ENCODE data around the gene NAT9. TPM values are rescaled to one million over a fixed set of nuclear protein-coding genes. Genes with fewer than 3 reads are reported as not detected.

Gene NAT9
- 10 to 100 TPM; 37.2 to 74.4 (median 71.9) TPM for total RNA-seq
- total RNA-seq (2013), result 25.8 TPM
- total RNA-seq, result 18.3 to 83.8 (median 49.3) reads per million in 29 experiments

- peak within 1 kb of the TSS; percentile 30 for H3K27ac ChIP-seq (ENCODE audit: low read length)
- H3K36me3 Mint-ChIP-seq, result peaks cover 19% of the 10 kb centered on the region
- CTCF ChIA-PET, result interaction anchor here in 1 of 2 donors (0.5 to 1.7 kb wide), 11 partner anchors 14 to 219 kb away, joined by 3 to 11 read pairs (median 4); partner anchors contain the start of genes FDXR and RAB37
- POLR2A ChIA-PET, result interaction anchor here in 1 of 2 donors (0.6 to 1.0 kb wide), 4 partner anchors 27 to 743 kb away, joined by 3 to 6 read pairs (median 4); partner anchors contain the start of gene FDXR
- no peaks in the 10 kb centered on the region for H3K27me3 ChIP-seq (replicated peaks in 1 of 2; ENCODE audit: control insufficient read depth in 2 of 2, extremely low read depth in 1 of 2, insufficient read depth in 2 of 2, low read length in 1 of 2)
- H3K36me3 ChIP-seq (ENCODE audit: control insufficient read depth in 2 of 2, extremely low read depth in 1 of 2, insufficient read depth in 1 of 2, low read length in 1 of 2), result peaks cover 14 to 25% of the 10 kb centered on the region in 2 donors
- DNase-seq (peak; percentile 93 to 100 (median 97)), ATAC-seq (replicated peaks in 1 of 4) (peak; percentile 77 to 87 (median 82))
- peak within 1 kb of the TSS; percentile 96 to 99 (median 98) for H3K4me3 Mint-ChIP-seq
- under 1% methylated on average over 60 of the region's 64 CpGs for WGBS (ENCODE audit: insufficient coverage)
- H3K4me3 ChIP-seq (ENCODE audit: control insufficient read depth in 1 of 2, extremely low read depth in 1 of 2, low read length in 1 of 2), result peak within 1 kb of the TSS; percentile 70 to 75
- peaks cover 25 to 70% of the 10 kb centered on the region in 2 experiments for H3K4me1 ChIP-seq (ENCODE audit: control insufficient read depth in 1 of 2, extremely low read depth in 1 of 2, insufficient read depth in 2 of 2, low read length in 2 of 2)
- peak within 1 kb of the TSS; percentile 97 for H3K27ac Mint-ChIP-seq
- H3K9me3 Mint-ChIP-seq, result no peaks in the 10 kb centered on the region
- H3K9me3 ChIP-seq, result no peaks in the 10 kb centered on the region
- H3K4me1 Mint-ChIP-seq, result peaks cover 50 to 72% (median 66%) of the 10 kb centered on the region in 3 donors
- H3K27me3 Mint-ChIP-seq, result no peaks in the 10 kb centered on the region
Measured at GRCh38 chr17:74776044-74776962, at the start of gene NAT9. Gene NAT9 (minus strand): TSS chr17:74776345. CDS start chr17:74775698, 647 bp downstream.

- Histone ChIP-seq H3K9me3 (no peaks in the 10 kb centered on the region), H3K27ac (ENCODE audit: low read length) (no peak overlapping the region), H3K27me3 (replicated peaks in 1 of 2; ENCODE audit: control insufficient read depth in 2 of 2, extremely low read depth in 1 of 2, insufficient read depth in 2 of 2, low read length in 1 of 2) (peaks cover 0 to 3% of the 10 kb centered on the region in 2 experiments), H3K36me3 (ENCODE audit: control insufficient read depth in 2 of 2, extremely low read depth in 1 of 2, insufficient read depth in 1 of 2, low read length in 1 of 2) (peaks cover 23 to 55% of the 10 kb centered on the region in 2 donors), H3K4me1 (ENCODE audit: control insufficient read depth in 1 of 2, extremely low read depth in 1 of 2, insufficient read depth in 2 of 2, low read length in 2 of 2) (no peaks in the 10 kb centered on the region), H3K4me3 (ENCODE audit: control insufficient read depth in 1 of 2, extremely low read depth in 1 of 2, low read length in 1 of 2) (no peak overlapping the region)
- Mint-ChIP-seq H3K27me3 (no peaks in the 10 kb centered on the region), H3K4me1 (no peaks in the 10 kb centered on the region), H3K27ac (no peak overlapping the region), H3K9me3 (no peaks in the 10 kb centered on the region), H3K4me3 (no peak overlapping the region), H3K36me3 (peaks cover 29% of the 10 kb centered on the region)
- CTCF ChIA-PET, result no interaction called here
- POLR2A ChIA-PET, result no interaction called here
- WGBS (ENCODE audit: insufficient coverage), result 97% methylated on average over 8 of the region's 11 CpGs
- no peak for DNase-seq
- no peak for ATAC-seq (replicated peaks in 1 of 4)
Measured at GRCh38 chr17:74824961-74825627, 48.9 kb upstream of the NAT9 start.

- no peak overlapping the region for H3K4me3 ChIP-seq (ENCODE audit: control insufficient read depth in 1 of 2, extremely low read depth in 1 of 2, low read length in 1 of 2)
- H3K9me3 ChIP-seq, result no peaks in the 10 kb centered on the region
- DNase-seq (no peak), ATAC-seq (replicated peaks in 1 of 4) (no peak)
- WGBS (ENCODE audit: insufficient coverage), result 90% methylated on average over 7 of the region's 12 CpGs
- Mint-ChIP-seq H3K4me3 (no peak overlapping the region), H3K4me1 (no peaks in the 10 kb centered on the region), H3K27ac (no peak overlapping the region), H3K27me3 (no peaks in the 10 kb centered on the region), H3K9me3 (no peaks in the 10 kb centered on the region), H3K36me3 (peaks cover 31% of the 10 kb centered on the region)
- CTCF ChIA-PET, result interaction anchor here in 1 of 2 donors (0.5 kb wide), 1 partner anchor 165 kb away, joined by 5 read pairs; no protein-coding TSS in a partner anchor
- H3K27me3 ChIP-seq (replicated peaks in 1 of 2; ENCODE audit: control insufficient read depth in 2 of 2, extremely low read depth in 1 of 2, insufficient read depth in 2 of 2, low read length in 1 of 2), result peaks cover 0 to 3% of the 10 kb centered on the region in 2 experiments
- peaks cover 26 to 59% of the 10 kb centered on the region in 2 donors for H3K36me3 ChIP-seq (ENCODE audit: control insufficient read depth in 2 of 2, extremely low read depth in 1 of 2, insufficient read depth in 1 of 2, low read length in 1 of 2)
- no peak overlapping the region for H3K27ac ChIP-seq (ENCODE audit: low read length)
- POLR2A ChIA-PET, result no interaction called here
- H3K4me1 ChIP-seq (ENCODE audit: control insufficient read depth in 1 of 2, extremely low read depth in 1 of 2, insufficient read depth in 2 of 2, low read length in 2 of 2), result no peaks in the 10 kb centered on the region
Measured at GRCh38 chr17:74822939-74823367, 46.8 kb upstream of the NAT9 start.

- Histone ChIP-seq H3K4me1 (ENCODE audit: control insufficient read depth in 1 of 2, extremely low read depth in 1 of 2, insufficient read depth in 2 of 2, low read length in 2 of 2) (no peaks in the 10 kb centered on the region), H3K27ac (ENCODE audit: low read length) (no peak overlapping the region), H3K4me3 (ENCODE audit: control insufficient read depth in 1 of 2, extremely low read depth in 1 of 2, low read length in 1 of 2) (no peak overlapping the region), H3K27me3 (replicated peaks in 1 of 2; ENCODE audit: control insufficient read depth in 2 of 2, extremely low read depth in 1 of 2, insufficient read depth in 2 of 2, low read length in 1 of 2) (peaks cover 0 to 3% of the 10 kb centered on the region in 2 experiments), H3K9me3 (no peaks in the 10 kb centered on the region), H3K36me3 (ENCODE audit: control insufficient read depth in 2 of 2, extremely low read depth in 1 of 2, insufficient read depth in 1 of 2, low read length in 1 of 2) (peaks cover 29 to 64% of the 10 kb centered on the region in 2 donors)
- Mint-ChIP-seq H3K36me3 (peaks cover 31% of the 10 kb centered on the region), H3K27me3 (no peaks in the 10 kb centered on the region), H3K4me3 (no peak overlapping the region), H3K9me3 (no peaks in the 10 kb centered on the region), H3K4me1 (no peaks in the 10 kb centered on the region), H3K27ac (no peak overlapping the region)
- CTCF ChIA-PET, result no interaction called here
- POLR2A ChIA-PET, result no interaction called here
- WGBS (ENCODE audit: insufficient coverage), result 94% methylated on average over 7 of the region's 15 CpGs
- ATAC-seq (replicated peaks in 1 of 4) (no peak), DNase-seq (no peak)
Measured at GRCh38 chr17:74822335-74822938, 46.3 kb upstream of the NAT9 start.

GRCh38 chr17:74821655-74822334 is 45.6 kb upstream of the NAT9 start:
- ChIA-PET POLR2A (no interaction called here), CTCF (no interaction called here)
- Histone ChIP-seq H3K27me3 (replicated peaks in 1 of 2; ENCODE audit: control insufficient read depth in 2 of 2, extremely low read depth in 1 of 2, insufficient read depth in 2 of 2, low read length in 1 of 2) (peaks cover 0 to 3% of the 10 kb centered on the region in 2 experiments), H3K4me1 (ENCODE audit: control insufficient read depth in 1 of 2, extremely low read depth in 1 of 2, insufficient read depth in 2 of 2, low read length in 2 of 2) (no peaks in the 10 kb centered on the region), H3K9me3 (no peaks in the 10 kb centered on the region), H3K4me3 (ENCODE audit: control insufficient read depth in 1 of 2, extremely low read depth in 1 of 2, low read length in 1 of 2) (no peak overlapping the region), H3K36me3 (ENCODE audit: control insufficient read depth in 2 of 2, extremely low read depth in 1 of 2, insufficient read depth in 1 of 2, low read length in 1 of 2) (peaks cover 29 to 69% of the 10 kb centered on the region in 2 donors), H3K27ac (ENCODE audit: low read length) (no peak overlapping the region)
- no peak for ATAC-seq (replicated peaks in 1 of 4)
- H3K27ac Mint-ChIP-seq, result no peak overlapping the region
- 90% methylated on average over 7 of the region's 13 CpGs for WGBS (ENCODE audit: insufficient coverage)
- H3K4me3 Mint-ChIP-seq, result no peak overlapping the region
- H3K27me3 Mint-ChIP-seq, result no peaks in the 10 kb centered on the region
- DNase-seq, result no peak
- H3K9me3 Mint-ChIP-seq, result no peaks in the 10 kb centered on the region
- no peaks in the 10 kb centered on the region for H3K4me1 Mint-ChIP-seq
- peaks cover 34% of the 10 kb centered on the region for H3K36me3 Mint-ChIP-seq

Data from T-cell (primary cell).